ENCODE data around the gene SHROOM1.
A peak's percentile ranks its signal among the peaks of the same experiment; 100 is the strongest.

The SHROOM1 gene

GRCh38 chr5:132782101-132782500 lies 48.3 kb downstream of the SHROOM1 start:
- DNase-seq (ENCODE audit: low read depth) = peak; percentile 64
- no peak overlapping the region for H3K4me3 ChIP-seq (ENCODE audit: low read depth, low read length)
- TF ChIP-seq CTCF (IDR thresholded peaks at IDR 0.05; ENCODE audit: low read depth, low read length) = no peak
- peak; percentile 63 for TF ChIP-seq MAX (IDR thresholded peaks at IDR 0.05; ENCODE audit: low read depth, low read length)
- TF ChIP-seq MYC (IDR thresholded peaks at IDR 0.05; ENCODE audit: low read depth, low read length) = peak; percentile 28; the same call in 1 of the 2 replicates

GRCh38 chr5:132781029-132781428 lies 49.4 kb downstream of the SHROOM1 start:
- DNase-seq (ENCODE audit: low read depth) = no peak
- H3K4me3 ChIP-seq (ENCODE audit: low read depth, low read length) = no peak overlapping the region
- TF ChIP-seq MAX (IDR thresholded peaks at IDR 0.05; ENCODE audit: low read depth, low read length) = no peak
- no peak for TF ChIP-seq CTCF (IDR thresholded peaks at IDR 0.05; ENCODE audit: low read depth, low read length)
- TF ChIP-seq MYC (IDR thresholded peaks at IDR 0.05; ENCODE audit: low read depth, low read length) = no peak
- TF ChIP-seq POLR2A (IDR thresholded peaks at IDR 0.05; ENCODE audit: extremely low read depth, insufficient read length) = no peak

- TF ChIP-seq POLR2A (IDR thresholded peaks at IDR 0.05; ENCODE audit: extremely low read depth, insufficient read length) (no peak), MYC (IDR thresholded peaks at IDR 0.05; ENCODE audit: low read depth, low read length) (no peak), CTCF (IDR thresholded peaks at IDR 0.05; ENCODE audit: low read depth, low read length) (no peak), MAX (IDR thresholded peaks at IDR 0.05; ENCODE audit: low read depth, low read length) (no peak)
- DNase-seq (ENCODE audit: low read depth) = no peak
- no peak overlapping the region for H3K4me3 ChIP-seq (ENCODE audit: low read depth, low read length)
Measured at GRCh38 chr5:132780577-132780976, 49.9 kb downstream of the SHROOM1 start.

GRCh38 chr5:132779961-132780360 lies 50.5 kb downstream of the SHROOM1 start:
- DNase-seq (ENCODE audit: low read depth) = no peak
- H3K4me3 ChIP-seq (ENCODE audit: low read depth, low read length) = no peak overlapping the region
- TF ChIP-seq POLR2A (IDR thresholded peaks at IDR 0.05; ENCODE audit: extremely low read depth, insufficient read length) = no peak
- no peak for TF ChIP-seq CTCF (IDR thresholded peaks at IDR 0.05; ENCODE audit: low read depth, low read length)
- TF ChIP-seq MYC (IDR thresholded peaks at IDR 0.05; ENCODE audit: low read depth, low read length) = no peak
- no peak for TF ChIP-seq MAX (IDR thresholded peaks at IDR 0.05; ENCODE audit: low read depth, low read length)

GRCh38 chr5:132778856-132779255 lies 51.6 kb downstream of the SHROOM1 start:
- TF ChIP-seq MYC (IDR thresholded peaks at IDR 0.05; ENCODE audit: low read depth, low read length) (no peak), POLR2A (IDR thresholded peaks at IDR 0.05; ENCODE audit: extremely low read depth, insufficient read length) (no peak), CTCF (IDR thresholded peaks at IDR 0.05; ENCODE audit: low read depth, low read length) (no peak), MAX (IDR thresholded peaks at IDR 0.05; ENCODE audit: low read depth, low read length) (no peak)
- DNase-seq (ENCODE audit: low read depth) = no peak
- no peak overlapping the region for H3K4me3 ChIP-seq (ENCODE audit: low read depth, low read length)

GRCh38 chr5:132778129-132778528 lies 52.3 kb downstream of the SHROOM1 start:
- TF ChIP-seq CTCF (IDR thresholded peaks at IDR 0.05; ENCODE audit: low read depth, low read length) = no peak
- TF ChIP-seq MYC (IDR thresholded peaks at IDR 0.05; ENCODE audit: low read depth, low read length) = no peak
- TF ChIP-seq MAX (IDR thresholded peaks at IDR 0.05; ENCODE audit: low read depth, low read length) = no peak
- TF ChIP-seq POLR2A (IDR thresholded peaks at IDR 0.05; ENCODE audit: extremely low read depth, insufficient read length) = no peak
- no peak overlapping the region for H3K4me3 ChIP-seq (ENCODE audit: low read depth, low read length)
- DNase-seq (ENCODE audit: low read depth) = no peak
